ENCODE results near the gene FAF1.

The FAF1 gene

DNA sequence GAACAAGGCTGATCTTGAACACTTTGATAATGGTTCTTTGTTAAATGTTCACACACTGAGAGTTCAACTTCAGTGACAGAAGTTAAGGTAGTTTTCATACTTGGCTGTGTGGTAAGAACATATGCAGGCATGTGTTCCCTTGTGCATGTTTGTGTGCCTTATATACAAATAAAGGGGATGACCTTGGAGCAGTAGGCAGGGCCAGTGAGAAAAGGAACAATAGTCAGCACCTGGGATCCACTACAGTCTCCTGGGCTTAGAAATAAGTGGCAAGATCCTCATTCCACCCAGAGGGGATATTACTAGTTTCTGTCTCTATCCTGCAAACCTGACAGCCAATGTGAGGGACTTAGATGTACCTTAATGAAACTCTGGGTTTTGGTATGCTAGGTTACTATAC, 486.6 kb downstream of the FAF1 start:
- DNase-seq: no peak

GRCh38 chr1:50471967-50472366, 488.1 kb downstream of the FAF1 start:
- DNase-seq: no peak

GRCh38 chr1:50462964-50463363, 497.1 kb downstream of the FAF1 start:
- no peak for DNase-seq

DNA sequence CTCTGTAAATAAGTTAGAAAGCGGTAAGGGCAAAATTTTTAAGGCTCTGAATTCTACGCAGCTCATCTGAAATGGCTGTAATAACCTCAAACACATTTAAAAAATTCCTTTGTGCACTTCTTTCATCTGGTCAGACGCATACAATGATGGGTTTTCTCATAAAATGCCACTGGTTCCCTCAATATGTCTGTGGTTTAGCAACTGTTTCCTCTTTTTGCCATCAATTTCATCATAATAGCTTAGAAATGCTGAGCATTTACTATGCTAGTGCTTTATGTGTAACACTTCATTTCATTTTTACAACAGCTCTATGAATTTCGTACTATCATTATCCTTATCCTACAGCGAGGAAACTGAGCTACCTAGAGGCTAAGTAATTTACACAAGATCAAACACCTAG, 501.6 kb downstream of the FAF1 start:
- DNase-seq: no peak

DNA sequence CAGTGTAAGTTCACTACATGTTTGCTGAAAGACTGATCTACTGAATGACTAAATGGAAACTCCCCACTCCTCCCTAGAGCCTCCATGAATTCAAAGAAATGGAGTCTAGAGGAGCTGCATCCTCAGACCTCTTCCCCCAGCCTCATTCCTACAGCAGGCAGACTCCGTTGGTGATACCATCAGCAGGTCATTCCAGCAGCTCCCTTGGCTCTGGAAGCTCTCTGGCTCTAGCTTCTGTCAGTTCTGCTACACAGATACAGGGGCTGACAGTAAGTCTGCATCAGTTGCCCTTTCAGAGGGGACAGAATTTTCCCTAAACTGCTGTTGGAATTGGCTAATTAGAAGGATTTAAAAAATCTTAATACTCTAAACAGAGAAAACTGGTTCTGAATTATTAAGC, 505.2 kb downstream of the FAF1 start:
- DNase-seq: no peak

- DNase-seq: no peak
Observed at GRCh38 chr1:50453266-50453665, 506.8 kb downstream of the FAF1 start.

- DNase-seq: no peak
Observed at GRCh38 chr1:50452700-50453099, 507.4 kb downstream of the FAF1 start.

- no peak for DNase-seq
Observed at GRCh38 chr1:50450861-50451653, 509.0 kb downstream of the FAF1 start.

- DNase-seq: no peak
Observed at GRCh38 chr1:50447961-50448360, 512.1 kb downstream of the FAF1 start.

DNA sequence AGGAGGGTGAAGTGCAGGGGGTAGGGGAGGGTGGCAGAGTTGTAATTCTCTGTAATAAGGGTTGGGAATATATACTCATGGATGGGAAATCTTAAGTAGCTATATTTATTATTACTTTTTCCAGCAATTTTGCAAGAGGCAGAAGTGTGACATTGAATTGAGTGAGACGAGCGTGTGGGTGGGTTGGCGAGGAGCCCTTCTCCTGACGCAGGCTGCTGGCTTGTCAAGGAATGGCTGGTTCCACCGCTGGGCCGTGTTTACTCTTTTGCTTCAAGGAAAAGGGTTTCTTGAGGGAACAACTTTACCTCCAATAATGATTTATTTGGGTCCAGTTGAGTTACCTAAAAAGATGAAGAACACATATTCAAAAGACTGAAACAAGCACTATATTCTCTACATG, 518.9 kb downstream of the FAF1 start:
- no peak for DNase-seq

DNA sequence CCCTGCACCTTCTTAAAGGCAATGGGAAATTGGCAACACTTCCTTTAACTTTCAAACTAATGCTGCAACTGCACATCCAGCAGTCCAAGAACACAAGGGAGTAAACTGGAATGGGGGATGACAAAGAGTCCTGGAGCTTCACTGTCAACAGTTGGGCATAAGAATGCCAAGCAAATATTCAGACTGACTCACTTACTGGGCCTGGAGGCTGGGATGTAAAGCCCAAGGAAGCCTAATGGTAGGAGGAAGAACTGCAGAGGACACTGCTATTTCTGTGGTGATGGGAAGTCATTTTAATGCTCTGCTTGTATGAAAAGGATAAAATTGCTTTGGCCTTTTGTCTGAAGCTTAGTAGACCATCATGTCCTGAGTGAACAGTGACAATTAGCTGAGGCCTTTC, 521.1 kb downstream of the FAF1 start:
- DNase-seq: no peak

DNA sequence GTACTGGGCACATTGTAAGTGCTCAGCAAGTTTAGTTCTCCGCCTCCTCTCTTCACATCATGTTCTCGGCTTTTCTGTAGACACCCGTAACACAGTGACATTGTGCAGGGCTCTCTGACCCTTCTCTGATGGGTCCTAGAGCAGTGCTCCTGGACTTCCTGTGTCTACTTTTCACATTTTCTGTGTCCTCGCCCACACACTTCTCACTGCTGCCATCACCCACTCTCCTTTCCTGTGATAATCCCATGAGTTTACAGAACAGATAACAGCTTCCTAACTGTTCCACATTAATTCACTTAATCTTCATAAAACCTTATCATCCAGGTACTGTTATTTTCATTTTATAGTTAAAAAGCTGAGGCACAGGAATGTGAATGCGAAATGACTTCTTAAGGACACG, 523.6 kb downstream of the FAF1 start:
- DNase-seq: no peak

DNA sequence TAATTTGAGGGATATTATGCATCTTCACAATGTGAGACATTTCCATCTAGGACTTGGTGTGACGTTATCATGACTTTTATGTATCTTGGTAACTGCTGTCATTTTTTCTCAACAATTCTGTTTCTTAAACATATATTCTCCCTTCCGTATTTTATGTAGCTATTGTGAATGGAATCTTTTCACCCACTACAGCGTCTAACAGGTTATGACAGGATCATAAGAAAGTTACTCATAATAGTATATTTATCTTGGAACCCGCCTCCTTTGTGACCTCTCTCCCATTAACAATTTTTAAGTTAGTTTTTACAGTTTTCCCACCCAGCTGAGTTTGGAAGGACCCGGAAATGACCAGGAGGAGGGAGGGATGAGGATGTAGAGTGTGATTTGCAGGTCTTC, 530.1 kb downstream of the FAF1 start:
- DNase-seq: no peak

DNA sequence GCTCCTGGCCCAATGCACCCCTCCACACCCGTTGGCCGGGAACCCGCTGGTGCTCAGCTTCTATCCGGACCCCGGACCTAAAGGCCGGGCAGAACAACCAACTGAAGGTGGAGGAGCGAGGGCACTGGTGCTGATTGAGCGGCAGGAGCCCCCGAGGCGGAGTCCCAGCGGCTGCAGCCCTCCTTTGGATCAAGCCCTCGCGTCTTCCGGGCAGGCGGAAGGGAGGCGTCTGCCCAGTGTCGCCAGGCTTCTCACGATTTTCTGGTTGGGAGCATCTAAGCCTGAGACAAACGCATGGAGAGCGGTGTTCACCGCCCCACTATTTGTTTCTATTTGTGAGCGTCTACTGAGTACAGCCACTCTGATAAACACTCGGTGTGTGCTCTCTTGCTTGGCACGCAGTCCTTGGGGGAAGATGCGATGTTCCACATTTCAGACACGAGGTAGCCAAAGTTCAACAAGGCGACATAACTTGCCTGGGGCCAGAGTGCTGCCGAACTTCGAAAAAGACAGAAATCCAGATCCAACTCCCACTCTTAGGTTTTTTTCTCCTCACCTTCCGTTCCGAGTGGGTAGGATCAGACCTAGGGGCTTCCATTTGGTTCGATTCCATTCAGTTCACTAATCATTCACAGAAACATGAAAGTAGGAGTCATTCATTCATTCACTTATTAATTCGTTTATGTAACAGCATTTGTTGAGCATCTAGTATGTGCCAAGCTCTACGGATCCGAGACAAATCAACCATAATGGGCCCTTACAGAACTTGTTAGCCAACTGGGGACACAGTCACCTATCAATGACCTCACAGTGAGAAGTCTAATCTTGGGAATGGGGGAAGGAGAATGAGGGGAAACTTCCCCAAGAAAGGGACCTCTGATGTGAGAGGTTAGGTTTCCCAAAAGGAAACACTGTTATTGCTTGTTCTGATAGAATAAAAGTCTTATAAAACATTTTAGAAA, 532.0 kb downstream of the FAF1 start:
- DNase-seq: no peak

GRCh38 chr1:50427086-50427817, 532.8 kb downstream of the FAF1 start:
- no peak for DNase-seq

GRCh38 chr1:50426702-50427085, 533.4 kb downstream of the FAF1 start:
- no peak for DNase-seq

GRCh38 chr1:50426108-50426700, 533.9 kb downstream of the FAF1 start:
- no peak for DNase-seq

DNA sequence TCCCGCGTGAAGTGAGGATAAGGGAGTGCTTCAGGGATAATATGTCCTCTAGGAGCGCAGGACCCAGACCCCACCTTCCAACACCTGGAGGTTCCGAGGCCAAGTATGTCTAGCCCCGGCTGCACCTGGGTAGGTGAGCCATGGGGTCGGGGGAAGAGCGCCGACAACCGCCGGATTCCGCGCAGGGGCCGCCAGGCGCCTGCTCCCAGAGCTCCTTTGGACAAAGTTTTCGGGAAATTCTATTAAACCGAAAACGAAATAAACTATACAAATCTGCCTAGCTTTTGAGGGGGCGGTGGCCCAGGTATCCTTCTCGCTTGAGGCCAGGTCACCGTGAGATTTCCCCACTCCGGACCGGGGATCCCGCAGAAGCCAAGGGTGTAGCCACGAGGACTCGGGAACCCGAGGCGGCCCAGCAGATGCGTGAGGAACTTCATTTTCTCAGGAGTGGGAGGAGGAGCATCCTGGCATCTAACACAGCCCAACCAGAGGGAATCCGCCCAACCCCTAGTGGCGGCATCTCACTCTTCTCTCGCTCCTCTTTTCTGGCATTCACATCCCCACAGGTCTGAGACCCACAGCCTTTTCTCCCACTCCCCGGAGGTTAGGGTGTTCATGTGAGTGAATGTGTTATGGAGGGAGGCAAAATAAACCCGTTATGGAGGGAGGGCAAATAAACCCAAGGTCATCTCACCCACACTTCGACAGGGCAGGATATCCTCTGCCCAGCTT, 534.5 kb downstream of the FAF1 start:
- DNase-seq: no peak

- DNase-seq: no peak
Observed at GRCh38 chr1:50424884-50425375, 535.1 kb downstream of the FAF1 start.

DNA sequence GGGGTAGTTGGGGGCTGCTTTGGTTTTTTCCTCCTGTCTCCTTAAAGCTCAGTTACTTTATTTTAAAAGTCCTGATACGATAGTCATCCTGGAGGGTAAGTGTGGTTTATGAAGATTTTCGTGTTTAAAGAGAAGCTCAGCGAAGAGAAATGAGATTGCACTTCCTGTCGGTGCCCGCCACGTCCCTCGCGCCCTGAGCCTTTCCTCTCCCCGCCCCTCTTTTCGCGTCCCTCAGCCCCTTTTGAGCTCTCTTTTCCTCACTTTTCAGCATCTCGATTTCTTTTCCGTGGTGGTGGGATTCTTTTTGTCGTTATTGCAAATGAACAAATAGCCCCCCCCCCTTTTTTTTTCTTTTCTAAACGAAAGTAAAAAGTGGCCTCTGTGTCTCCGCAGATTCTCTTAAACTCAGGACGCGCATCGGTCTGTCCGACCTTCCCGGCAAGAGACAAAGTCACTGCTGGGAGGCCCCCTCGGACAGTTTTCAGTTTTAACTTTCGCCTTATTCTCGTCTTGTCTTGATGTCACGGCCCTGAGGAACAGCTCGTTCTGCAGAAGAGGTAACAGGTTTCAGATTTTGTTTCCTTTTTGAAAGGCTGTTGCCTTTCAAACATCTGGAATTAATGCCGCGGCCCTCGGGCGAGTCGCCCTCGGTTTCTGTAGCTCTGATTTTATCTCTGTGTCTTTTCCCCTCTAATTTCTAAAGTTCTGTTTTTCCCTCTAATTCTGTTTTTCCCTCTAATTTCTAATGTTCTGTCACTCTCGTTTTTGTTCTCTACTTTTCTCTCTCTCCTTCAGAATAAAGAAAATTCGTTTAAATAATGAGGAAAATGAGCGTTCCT, 535.8 kb downstream of the FAF1 start:
- DNase-seq: no peak

DNA sequence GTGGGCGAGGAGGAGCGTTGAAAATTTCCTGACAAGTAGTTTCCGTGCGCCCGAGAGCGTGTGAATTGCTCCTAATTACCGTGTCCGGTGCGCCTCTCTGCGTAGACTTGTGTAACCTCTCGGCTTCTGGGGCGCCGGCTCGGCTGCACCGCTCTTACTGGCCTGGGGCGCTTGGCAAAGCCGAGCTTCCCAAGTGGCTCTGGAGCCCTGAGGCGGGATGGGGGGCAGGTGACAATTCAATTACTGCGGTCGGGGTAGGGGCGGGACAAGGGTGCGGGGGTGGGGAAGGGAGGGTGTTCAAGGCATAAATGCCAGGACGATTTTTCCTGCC, 536.4 kb downstream of the FAF1 start:
- no peak for DNase-seq
